Measurements from ENCODE around the gene MEIS2. TPM values are rescaled to one million over a fixed set of nuclear protein-coding genes. Genes with fewer than 3 reads are reported as not detected.

MEIS2 gene
- total and polyA plus RNA-seq, 2 of the 13 experiments (the other 11 are each of a cell fraction or from before 2014, with no cell fraction given) = 10.7 to 12.4 TPM

DNA sequence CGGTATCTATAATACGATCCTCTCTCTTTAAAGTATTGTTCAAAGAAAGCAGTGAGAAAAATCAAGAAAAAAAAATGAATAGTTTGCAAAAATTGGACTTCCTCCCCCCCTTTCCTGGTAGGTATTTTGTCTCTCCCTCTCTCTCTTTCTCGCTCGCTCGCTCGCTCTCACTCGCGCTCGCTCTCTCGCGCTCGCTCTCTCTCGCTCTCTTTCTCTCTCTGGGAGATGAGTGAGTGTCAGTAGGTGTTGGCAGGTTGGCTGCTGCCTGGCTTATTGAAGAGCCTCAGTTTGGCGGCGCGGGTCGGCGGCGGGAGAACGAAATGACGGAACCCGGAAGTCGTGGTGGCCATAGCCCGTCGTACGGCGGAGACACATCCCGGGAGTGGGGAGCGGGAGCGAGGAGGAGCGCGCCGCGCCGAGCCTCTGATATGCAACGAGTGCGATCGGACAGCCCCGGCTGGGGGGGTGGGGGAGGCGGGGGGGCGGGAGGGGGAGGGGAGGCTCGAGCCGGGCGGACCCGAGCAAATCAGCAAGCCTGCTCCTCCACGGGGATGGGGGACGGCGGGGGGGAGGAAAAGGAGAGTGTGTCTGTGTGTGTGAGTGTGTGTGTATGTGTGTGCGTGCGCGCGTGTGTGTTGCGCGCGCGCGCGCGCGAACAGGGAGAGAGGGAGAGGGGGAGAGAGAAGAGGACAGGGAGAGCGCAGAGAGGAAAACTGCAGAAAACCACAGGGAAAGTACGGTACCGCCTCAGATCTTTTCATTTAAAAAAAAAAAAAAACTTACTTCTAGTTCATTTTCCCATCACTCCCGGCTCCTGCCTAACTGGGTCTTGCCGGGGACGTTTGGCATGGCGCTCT is at the start of gene MEIS2 (continued):
- TF ChIP-seq ETV6 (CRISPR knock-in tag; conservative IDR thresholded peaks at IDR 0.05) (no peak), PPARG (CRISPR knock-in tag; conservative IDR thresholded peaks at IDR 0.05) (no peak), ZNF354B (CRISPR knock-in tag; IDR thresholded peaks at IDR 0.05) (no peak), ZFP1 (CRISPR knock-in tag; IDR thresholded peaks at IDR 0.05) (no peak), ZSCAN22 (CRISPR knock-in tag; IDR thresholded peaks at IDR 0.05) (no peak), ZNF33A (CRISPR knock-in tag; IDR thresholded peaks at IDR 0.05; ENCODE audit: borderline replicate concordance) (no peak), NRL (CRISPR knock-in tag; IDR thresholded peaks at IDR 0.05; ENCODE audit: borderline replicate concordance) (no peak), ZKSCAN8 (CRISPR knock-in tag; IDR thresholded peaks at IDR 0.05; ENCODE audit: borderline replicate concordance) (no peak), LCORL (IDR thresholded peaks at IDR 0.05) (no peak), LCORL (CRISPR knock-in tag; IDR thresholded peaks at IDR 0.05) (no peak), KDM6A (CRISPR knock-in tag; IDR thresholded peaks at IDR 0.05; ENCODE audit: low read depth) (no peak), DR1 (CRISPR knock-in tag; IDR thresholded peaks at IDR 0.05) (peak; percentile 58; the same call in 1 of the 2 replicates), NR2F6 (IDR thresholded peaks at IDR 0.05) (no peak), NR2F6 (CRISPR knock-in tag; IDR thresholded peaks at IDR 0.05) (no peak), ZNF552 (CRISPR knock-in tag; IDR thresholded peaks at IDR 0.05; ENCODE audit: borderline replicate concordance) (no peak), ZNF766 (CRISPR knock-in tag; IDR thresholded peaks at IDR 0.05; ENCODE audit: borderline replicate concordance) (no peak), MXD4 (CRISPR knock-in tag; IDR thresholded peaks at IDR 0.05) (no peak), DNMT1 (CRISPR knock-in tag; IDR thresholded peaks at IDR 0.05) (no peak)
- TF ChIP-seq, protein P1, sequence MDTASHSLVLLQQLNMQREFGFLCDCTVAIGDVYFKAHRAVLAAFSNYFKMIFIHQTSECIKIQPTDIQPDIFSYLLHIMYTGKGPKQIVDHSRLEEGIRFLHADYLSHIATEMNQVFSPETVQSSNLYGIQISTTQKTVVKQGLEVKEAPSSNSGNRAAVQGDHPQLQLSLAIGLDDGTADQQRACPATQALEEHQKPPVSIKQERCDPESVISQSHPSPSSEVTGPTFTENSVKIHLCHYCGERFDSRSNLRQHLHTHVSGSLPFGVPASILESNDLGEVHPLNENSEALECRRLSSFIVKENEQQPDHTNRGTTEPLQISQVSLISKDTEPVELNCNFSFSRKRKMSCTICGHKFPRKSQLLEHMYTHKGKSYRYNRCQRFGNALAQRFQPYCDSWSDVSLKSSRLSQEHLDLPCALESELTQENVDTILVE (CRISPR knock-in tag; IDR thresholded peaks at IDR 0.05) = no peak; the same call in 1 of the 2 replicates
- TF ChIP-seq, protein P2, sequence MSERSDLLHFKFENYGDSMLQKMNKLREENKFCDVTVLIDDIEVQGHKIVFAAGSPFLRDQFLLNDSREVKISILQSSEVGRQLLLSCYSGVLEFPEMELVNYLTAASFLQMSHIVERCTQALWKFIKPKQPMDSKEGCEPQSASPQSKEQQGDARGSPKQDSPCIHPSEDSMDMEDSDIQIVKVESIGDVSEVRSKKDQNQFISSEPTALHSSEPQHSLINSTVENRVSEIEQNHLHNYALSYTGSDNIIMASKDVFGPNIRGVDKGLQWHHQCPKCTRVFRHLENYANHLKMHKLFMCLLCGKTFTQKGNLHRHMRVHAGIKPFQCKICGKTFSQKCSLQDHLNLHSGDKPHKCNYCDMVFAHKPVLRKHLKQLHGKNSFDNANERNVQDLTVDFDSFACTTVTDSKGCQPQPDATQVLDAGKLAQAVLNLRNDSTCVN (CRISPR knock-in tag; IDR thresholded peaks at IDR 0.05; ENCODE audit: borderline replicate concordance) = no peak
- TF ChIP-seq, protein P3, sequence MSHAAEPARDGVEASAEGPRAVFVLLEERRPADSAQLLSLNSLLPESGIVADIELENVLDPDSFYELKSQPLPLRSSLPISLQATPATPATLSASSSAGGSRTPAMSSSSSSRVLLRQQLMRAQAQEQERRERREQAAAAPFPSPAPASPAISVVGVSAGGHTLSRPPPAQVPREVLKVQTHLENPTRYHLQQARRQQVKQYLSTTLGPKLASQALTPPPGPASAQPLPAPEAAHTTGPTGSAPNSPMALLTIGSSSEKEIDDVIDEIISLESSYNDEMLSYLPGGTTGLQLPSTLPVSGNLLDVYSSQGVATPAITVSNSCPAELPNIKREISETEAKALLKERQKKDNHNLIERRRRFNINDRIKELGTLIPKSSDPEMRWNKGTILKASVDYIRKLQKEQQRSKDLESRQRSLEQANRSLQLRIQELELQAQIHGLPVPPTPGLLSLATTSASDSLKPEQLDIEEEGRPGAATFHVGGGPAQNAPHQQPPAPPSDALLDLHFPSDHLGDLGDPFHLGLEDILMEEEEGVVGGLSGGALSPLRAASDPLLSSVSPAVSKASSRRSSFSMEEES (CRISPR knock-in tag; IDR thresholded peaks at IDR 0.05) = no peak
- TF ChIP-seq, protein P4, sequence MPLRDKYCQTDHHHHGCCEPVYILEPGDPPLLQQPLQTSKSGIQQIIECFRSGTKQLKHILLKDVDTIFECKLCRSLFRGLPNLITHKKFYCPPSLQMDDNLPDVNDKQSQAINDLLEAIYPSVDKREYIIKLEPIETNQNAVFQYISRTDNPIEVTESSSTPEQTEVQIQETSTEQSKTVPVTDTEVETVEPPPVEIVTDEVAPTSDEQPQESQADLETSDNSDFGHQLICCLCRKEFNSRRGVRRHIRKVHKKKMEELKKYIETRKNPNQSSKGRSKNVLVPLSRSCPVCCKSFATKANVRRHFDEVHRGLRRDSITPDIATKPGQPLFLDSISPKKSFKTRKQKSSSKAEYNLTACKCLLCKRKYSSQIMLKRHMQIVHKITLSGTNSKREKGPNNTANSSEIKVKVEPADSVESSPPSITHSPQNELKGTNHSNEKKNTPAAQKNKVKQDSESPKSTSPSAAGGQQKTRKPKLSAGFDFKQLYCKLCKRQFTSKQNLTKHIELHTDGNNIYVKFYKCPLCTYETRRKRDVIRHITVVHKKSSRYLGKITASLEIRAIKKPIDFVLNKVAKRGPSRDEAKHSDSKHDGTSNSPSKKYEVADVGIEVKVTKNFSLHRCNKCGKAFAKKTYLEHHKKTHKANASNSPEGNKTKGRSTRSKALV (CRISPR knock-in tag; IDR thresholded peaks at IDR 0.05) = no peak
- TF ChIP-seq, protein P5, sequence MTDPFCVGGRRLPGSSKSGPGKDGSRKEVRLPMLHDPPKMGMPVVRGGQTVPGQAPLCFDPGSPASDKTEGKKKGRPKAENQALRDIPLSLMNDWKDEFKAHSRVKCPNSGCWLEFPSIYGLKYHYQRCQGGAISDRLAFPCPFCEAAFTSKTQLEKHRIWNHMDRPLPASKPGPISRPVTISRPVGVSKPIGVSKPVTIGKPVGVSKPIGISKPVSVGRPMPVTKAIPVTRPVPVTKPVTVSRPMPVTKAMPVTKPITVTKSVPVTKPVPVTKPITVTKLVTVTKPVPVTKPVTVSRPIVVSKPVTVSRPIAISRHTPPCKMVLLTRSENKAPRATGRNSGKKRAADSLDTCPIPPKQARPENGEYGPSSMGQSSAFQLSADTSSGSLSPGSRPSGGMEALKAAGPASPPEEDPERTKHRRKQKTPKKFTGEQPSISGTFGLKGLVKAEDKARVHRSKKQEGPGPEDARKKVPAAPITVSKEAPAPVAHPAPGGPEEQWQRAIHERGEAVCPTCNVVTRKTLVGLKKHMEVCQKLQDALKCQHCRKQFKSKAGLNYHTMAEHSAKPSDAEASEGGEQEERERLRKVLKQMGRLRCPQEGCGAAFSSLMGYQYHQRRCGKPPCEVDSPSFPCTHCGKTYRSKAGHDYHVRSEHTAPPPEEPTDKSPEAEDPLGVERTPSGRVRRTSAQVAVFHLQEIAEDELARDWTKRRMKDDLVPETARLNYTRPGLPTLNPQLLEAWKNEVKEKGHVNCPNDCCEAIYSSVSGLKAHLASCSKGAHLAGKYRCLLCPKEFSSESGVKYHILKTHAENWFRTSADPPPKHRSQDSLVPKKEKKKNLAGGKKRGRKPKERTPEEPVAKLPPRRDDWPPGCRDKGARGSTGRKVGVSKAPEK (CRISPR knock-in tag; IDR thresholded peaks at IDR 0.05; ENCODE audit: borderline replicate concordance) = 0 out of 2 replicates have a peak, but pooled peaks have one; percentile 86

Data from HepG2 (cell line).